NCI-H1417 treated with DMSO at 0.1 percent for 48 hours (cell line): ENCODE measurements around the gene PRDM1.

Experiments
- DNase-seq: peaks from one replicate; lab custom pipeline; 2025; lab: John Stamatoyannopoulos, UW

Gene PRDM1

DNA sequence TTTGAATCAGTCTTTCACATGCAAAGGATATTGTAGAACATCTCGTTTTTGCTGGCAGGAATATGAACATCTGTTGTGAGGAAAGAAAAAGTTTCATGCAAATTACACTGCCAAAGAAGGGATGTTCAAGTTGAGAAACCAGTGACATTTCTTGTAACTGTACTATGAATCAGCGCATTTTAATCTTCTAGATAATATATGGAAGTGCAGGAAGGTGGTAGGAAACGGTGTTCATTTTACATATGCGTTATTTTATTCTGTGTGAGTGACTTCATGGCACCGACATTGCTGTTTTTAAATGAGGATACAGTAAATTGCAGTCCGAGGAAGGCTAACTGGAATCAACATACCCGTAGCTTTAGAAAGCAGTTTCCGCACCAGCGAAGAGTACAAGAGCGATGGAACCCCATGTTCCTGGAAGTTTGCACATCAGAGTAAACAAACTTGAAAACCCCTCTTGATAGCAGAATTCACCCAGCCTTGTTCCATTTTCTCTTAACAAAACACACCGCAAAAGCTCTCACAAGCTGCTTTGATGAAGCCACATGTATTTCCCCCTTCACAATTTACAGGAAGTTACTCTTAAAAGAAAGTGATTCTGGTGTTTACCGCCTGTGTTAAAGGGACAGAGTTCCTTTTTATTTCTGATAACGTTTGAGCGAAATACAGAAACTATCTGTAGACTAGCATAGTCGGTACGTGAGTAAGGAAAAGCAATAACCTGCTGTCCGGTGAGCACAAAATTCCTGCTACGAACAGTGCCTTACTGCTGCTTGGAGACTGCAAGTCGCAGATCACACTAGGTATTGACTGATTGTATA lies 11.5 kb downstream of the PRDM1 start:
- DNase-seq: no peak

DNA sequence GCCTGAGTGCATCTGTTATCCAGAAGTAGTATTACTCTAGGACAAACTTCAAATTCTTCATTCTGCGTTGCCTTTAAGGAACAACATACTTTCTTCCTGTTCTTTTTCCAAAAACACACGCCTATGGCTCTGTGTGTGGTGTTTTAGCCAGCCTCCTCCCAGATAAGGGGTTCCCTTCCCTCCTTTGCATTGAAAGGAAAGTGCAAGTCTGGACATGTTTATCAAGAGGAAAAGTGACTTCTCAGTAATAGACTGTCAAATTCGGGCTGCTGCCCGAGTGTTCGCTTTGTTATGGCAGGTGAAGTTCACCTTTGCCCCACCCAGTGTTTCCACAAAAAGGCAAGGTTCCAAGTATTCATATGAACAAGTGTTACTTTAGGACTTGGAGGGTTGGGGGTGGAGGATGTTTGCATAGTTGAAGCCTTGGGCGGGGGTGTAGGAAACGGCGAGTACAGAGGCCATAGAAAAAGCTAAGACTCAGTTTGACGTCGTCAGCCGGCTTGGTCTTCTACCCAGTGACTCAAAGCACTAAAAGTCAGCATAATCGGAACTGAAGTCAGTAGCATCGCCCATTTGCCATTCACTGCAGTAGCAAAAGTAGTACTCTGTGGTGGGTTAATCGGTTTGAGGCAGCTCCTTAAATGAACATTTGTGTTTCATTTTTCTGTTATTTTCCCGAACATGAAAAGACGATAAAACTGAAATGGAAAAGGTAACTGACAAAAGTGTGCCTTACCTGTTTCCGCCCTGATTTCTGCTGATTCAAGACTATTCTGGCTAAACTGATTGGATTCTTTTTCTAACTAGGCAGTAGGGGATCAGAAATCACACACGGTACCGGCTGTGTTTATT lies 12.5 kb downstream of the PRDM1 start:
- no peak for DNase-seq

DNA sequence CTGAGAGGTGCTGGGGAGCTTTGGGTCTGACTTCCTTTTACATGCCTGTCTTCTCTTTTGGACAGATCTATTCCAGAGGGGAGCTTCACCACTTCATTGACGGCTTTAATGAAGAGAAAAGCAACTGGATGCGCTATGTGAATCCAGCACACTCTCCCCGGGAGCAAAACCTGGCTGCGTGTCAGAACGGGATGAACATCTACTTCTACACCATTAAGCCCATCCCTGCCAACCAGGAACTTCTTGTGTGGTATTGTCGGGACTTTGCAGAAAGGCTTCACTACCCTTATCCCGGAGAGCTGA lies 13.1 kb downstream of the PRDM1 start:
- DNase-seq: no peak

DNA sequence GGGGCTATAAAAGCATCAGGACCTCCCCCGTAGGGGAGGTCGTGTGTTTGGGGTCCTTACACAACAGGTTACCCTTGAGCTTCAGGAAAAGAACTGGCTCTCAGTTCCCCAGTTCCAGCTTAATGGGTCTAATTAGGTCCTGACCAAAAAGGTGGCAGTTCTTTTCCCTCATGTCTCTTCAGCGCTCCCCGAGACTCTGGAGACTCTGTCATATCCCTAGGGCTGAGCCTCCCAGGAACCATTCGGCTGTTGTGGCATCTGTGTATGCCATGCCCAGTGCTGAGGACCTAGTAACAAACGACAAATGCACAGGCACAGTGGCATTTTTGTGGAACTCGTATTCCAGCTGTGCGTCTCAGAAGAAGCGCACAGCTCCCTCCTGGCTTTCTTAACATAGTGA lies 14.6 kb downstream of the PRDM1 start:
- DNase-seq: no peak

DNA sequence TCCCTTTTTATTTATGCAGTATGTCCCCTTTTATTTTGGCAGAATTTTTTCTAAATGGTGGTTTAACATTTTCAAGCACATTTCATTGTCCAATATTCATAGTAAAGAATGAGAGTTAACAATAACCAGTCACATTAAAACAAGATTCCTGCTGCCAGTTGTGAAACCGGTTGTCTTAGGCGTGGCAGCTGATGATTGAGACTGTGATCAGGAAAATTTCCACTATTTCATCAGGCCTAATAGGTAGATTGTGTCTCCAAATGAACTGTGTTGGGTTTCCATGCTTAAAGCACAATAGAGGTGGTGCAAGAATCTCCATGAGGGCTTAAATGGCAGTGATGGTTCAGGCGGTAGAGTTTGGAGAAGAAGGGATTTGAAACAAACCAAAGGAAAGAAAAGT lies 15.3 kb downstream of the PRDM1 start:
- no peak for DNase-seq

DNA sequence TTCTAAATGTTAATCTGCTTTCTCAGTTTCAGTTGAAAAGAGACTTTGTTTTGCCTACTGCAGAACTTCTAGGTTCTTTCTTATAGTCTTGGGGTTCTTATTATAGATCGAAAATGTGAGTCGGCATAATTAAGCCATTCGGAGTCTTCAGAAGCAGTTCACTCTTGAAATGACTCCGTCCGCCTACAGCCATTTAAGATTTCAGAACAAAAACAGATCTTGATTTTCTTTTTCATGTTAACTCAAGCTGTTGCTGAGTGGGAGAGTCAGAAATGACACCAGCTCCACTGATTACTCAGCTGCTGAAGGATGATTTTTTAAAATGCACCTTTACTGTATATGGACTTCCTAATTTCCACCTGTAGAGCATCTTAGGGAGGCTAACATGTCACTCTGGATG lies 15.9 kb downstream of the PRDM1 start:
- no peak for DNase-seq

DNA sequence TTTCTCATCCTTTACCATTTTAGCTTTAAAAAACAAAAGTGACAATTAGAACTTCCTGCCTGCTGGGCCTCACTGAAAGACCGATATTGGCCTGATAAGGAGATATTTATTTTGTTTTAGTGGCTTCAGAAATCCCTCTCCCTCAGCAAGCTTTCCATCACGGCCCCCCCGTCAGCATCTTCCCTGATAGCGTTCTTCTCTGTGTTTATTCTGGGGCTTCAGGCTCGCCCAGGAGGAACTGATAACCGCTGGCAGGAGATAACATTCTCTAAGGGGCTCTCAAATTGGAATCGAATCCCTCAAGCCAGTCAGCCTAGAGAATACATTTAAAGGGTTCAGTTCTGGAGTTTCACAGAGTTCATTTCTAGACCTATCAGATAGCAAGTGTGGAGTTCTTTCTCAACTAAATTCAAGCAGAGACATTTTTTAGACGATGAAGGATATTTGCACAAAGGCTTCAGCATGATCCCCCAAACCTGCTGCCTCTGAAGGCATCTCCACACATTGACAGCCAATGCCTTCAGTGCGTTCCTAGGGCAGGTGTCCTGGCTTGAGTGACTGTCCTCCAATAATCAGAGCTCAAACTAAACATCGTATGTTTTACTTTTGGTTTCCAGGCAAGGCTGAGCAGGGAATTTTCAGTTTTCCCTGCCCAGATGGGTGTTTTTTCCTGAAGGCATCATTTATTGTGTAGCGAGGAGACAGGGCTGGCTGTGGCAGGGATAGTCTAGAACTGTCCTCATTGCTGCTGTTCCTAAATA lies 17.0 kb downstream of the PRDM1 start:
- DNase-seq: no peak

DNA sequence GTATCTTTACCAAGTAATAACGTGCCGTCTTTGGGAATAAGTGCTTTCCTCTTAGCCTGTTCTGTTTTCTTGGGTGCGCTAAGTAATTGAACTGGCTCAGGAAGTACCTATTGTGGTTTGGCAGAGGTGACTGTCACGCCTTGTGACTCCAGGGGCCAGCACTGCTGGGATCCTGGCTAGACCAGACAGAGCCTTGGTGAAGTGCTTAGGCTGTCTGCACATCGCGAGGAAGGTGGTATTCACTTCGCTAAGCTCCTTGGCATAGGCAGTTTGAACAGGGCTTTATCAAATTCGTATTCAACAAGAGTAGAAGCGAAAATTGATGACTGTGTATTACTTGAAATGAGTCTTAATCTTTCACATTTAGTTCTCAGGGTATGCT lies 17.6 kb downstream of the PRDM1 start:
- no peak for DNase-seq

DNA sequence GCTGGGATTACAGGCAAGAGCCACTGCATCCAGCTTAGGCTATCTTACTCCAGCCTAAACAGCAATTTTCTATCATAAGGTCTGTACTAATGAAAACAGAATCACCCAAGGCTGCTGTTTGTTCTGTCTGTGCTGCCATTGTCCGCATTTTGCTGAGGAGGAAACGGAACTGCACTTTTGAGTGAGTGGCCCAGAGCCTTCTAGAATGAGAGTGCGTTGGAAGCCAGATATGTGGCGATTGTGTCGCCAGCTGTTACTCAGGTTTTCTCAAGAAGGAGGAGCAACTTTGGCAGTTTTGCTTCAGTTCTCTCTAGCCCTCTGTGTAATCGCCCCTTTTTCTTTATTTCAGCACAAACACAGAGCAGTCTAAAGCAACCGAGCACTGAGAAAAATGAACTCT lies 18.3 kb downstream of the PRDM1 start:
- DNase-seq: no peak

DNA sequence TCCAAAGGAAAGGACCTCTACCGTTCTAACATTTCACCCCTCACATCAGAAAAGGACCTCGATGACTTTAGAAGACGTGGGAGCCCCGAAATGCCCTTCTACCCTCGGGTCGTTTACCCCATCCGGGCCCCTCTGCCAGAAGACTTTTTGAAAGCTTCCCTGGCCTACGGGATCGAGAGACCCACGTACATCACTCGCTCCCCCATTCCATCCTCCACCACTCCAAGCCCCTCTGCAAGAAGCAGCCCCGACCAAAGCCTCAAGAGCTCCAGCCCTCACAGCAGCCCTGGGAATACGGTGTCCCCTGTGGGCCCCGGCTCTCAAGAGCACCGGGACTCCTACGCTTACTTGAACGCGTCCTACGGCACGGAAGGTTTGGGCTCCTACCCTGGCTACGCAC lies 18.8 kb downstream of the PRDM1 start:
- no peak for DNase-seq

DNA sequence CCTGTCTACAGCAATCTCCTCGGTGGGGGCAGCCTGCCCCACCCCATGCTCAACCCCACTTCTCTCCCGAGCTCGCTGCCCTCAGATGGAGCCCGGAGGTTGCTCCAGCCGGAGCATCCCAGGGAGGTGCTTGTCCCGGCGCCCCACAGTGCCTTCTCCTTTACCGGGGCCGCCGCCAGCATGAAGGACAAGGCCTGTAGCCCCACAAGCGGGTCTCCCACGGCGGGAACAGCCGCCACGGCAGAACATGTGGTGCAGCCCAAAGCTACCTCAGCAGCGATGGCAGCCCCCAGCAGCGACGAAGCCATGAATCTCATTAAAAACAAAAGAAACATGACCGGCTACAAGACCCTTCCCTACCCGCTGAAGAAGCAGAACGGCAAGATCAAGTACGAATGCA lies 19.4 kb downstream of the PRDM1 start:
- DNase-seq: no peak

DNA sequence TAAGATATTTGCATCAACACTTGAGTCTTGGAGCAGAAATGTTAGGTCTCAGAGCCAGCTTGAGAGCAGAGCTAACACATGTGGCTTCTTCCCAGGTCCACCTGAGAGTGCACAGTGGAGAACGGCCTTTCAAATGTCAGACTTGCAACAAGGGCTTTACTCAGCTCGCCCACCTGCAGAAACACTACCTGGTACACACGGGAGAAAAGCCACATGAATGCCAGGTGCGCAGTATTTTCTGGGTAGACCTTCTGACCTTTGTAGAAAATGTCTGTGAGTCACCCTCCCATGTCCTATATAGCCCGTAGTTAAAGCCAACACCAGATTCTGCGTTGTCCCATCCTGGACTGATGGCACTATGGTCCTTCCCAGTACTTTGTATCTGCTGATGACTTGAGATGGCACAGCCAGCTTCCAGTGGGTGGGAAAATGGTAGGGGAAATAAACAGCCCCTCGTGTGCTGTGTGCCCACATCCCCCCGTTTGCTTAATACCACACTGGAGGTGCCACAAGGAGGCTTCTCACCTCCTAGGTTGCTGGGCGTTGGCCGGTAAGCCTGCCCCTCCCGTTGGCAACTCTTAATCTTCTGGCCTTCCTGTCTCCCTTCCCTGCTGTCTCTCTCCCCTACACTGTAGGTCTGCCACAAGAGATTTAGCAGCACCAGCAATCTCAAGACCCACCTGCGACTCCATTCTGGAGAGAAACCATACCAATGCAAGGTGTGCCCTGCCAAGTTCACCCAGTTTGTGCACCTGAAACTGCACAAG lies 20.3 kb downstream of the PRDM1 start:
- no peak for DNase-seq

DNA sequence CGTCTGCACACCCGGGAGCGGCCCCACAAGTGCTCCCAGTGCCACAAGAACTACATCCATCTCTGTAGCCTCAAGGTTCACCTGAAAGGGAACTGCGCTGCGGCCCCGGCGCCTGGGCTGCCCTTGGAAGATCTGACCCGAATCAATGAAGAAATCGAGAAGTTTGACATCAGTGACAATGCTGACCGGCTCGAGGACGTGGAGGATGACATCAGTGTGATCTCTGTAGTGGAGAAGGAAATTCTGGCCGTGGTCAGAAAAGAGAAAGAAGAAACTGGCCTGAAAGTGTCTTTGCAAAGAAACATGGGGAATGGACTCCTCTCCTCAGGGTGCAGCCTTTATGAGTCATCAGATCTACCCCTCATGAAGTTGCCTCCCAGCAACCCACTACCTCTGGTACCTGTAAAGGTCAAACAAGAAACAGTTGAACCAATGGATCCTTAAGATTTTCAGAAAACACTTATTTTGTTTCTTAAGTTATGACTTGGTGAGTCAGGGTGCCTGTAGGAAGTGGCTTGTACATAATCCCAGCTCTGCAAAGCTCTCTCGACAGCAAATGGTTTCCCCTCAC lies 21.0 kb downstream of the PRDM1 start:
- no peak for DNase-seq

DNA sequence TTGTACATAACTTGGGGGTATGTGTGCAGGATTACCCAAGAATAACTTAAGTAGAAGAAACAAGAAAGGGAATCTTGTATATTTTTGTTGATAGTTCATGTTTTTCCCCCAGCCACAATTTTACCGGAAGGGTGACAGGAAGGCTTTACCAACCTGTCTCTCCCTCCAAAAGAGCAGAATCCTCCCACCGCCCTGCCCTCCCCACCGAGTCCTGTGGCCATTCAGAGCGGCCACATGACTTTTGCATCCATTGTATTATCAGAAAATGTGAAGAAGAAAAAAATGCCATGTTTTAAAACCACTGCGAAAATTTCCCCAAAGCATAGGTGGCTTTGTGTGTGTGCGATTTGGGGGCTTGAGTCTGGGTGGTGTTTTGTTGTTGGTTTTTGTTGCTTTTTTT lies 22.0 kb downstream of the PRDM1 start:
- DNase-seq: no peak

DNA sequence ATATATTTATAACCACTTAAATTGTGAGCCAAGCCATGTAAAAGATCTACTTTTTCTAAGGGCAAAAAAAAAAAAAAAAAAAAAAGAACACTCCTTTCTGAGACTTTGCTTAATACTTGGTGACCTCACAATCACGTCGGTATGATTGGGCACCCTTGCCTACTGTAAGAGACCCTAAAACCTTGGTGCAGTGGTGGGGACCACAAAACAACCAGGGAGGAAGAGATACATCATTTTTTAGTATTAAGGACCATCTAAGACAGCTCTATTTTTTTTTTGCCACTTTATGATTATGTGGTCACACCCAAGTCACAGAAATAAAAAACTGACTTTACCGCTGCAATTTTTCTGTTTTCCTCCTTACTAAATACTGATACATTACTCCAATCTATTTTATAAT lies 22.9 kb downstream of the PRDM1 start:
- no peak for DNase-seq

DNA sequence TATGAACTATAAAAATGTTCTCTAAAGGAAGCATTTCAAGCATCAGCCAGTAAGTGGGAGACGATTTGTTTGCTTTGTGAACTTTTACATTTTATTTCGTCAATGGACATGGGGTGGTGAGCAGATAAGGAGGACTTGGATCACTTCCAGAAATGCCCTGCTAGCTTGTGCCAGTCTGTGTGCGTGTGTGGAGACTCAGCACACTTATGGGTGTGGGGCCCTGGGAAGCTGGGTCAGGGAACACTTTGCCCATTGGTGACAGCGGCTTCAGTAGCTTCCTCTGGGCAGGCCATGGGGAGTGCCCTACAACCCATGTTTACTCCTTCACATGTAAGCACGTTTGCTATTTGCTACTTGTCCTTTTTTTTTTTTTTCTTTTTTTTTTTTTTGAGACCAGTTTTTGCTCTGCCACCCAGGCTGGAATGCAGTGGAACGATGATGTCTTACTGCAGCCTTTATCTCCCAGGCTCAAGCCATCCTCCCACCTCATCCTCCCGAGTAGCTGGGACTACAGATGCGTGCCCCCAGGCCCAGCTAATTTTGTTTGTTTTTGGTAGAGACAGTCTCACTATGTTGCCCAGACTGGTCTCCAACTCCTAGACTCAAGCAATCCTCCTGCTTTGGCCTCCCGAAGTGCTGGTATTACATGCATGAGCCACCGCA lies 24.2 kb downstream of the PRDM1 start:
- DNase-seq: no peak

DNA sequence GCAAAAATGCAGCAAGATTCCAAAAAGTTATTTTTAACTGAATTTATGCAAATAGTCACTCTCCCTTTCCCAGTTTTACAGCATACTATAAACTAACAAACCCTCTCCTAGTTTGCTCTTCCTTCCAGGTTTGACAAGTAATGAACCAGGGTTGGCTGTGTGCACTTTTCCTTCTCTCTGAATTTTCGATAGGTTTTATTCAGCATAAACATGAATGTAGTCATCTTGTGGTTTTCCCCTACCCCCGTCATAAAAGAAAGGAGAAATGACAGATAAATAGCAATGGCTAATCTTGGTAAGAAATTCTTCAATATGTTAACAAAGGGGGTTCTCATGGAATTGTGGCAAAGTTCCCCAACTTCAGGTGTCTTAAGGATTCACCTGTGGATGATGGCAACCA lies 26.3 kb downstream of the PRDM1 start:
- no peak for DNase-seq

DNA sequence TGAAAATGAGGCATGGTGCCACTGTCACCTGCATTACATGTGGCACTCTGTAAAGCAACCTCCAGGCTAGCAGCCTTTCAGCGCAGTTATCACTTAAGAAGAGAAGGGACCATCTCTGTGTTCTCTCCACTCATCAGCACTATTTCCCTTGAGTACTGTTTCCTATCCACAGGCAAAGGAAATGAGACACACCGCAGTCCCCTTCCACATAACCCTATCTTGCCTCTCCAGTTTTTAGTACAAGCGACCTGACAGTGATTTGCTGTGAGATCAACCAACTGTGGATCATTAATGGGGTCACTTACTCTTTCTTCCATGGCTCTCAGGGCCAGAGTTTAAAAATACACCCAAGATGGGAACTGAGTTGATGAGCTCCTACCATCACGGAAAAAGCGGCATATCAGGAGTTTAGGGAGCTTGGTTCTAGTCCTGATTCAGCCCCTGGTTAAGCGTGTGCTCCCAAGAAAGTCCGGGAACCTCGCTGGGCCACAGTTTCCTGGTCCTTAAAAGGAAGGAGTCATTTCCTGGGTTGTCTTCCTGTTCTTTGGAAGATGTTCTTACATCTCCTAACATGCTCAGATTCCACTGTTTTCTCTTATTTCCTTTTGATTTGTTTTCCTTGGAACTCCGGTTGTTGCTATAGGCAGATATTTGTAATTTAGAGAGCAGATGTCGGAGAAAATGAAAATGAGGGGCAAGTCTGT lies 27.3 kb downstream of the PRDM1 start:
- no peak for DNase-seq

DNA sequence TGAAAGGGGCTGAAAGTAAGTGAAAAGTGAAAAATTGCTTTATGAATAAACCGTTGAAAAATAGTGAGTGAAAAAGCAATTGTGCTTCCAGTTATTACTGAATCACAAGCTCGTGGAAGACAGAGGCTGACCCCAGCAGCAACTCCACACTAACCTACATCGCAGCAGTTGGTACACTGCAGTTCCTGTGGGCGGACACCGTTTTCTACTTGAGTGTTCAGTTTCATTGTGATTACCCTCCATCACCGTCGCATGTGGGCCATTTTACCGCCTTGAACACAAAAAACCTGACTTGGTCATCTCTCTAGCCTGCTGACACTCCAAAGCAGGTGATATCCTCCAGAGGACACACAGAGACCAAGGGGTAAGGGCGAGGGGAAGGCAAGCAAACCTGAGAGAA lies 28.4 kb downstream of the PRDM1 start:
- no peak for DNase-seq

DNA sequence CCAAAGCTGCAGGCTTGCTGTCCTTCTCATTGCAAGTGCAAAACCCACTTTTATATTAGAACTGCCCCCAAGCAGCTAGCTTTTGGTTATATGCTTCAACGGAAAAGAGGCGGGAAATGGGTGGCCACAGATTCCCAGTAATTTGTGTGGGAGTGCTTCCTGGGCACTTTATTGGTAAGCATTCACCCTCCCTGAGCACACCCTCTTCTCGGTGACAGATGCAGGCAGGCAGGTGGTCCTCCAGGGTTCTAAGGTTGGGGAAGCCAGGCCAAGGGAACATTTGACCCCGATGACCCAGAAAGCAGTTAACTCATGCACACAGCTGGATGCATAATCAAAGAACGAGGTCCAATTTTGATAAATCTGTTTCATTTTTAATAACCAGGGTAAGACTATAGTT lies 29.1 kb downstream of the PRDM1 start:
- no peak for DNase-seq
